ENCODE data around the gene ZNF236. TPM values are rescaled to one million over a fixed set of nuclear protein-coding genes. Genes with fewer than 3 reads are reported as not detected.

Gene ZNF236
- total and polyA plus RNA-seq, 2 donors (not counting 3 experiments of a cell fraction or from before 2014, with no cell fraction given), result 4.5 to 14.7 TPM

- dilution Hi-C loops (cut with MboI; ENCODE audit: extremely low pct_ligation_motif_present, low sequenced_read_pairs), result no loop called here
- no peak for FAIRE-seq
- BruUV-seq (replicated peaks), result no TSS peak
- no peaks in the 10 kb centered on the region for H4K20me1 ChIP-seq (replicated peaks; ENCODE audit: control insufficient read depth, extremely low read depth, insufficient read depth, low read length)
- no peak overlapping the region for H2AFZ ChIP-seq (ENCODE audit: low read depth, low read length)
- intact Hi-C loops (cut with micrococcal nuclease), result no loop called here
- H3K4me1 ChIP-seq (ENCODE audit: control insufficient read depth, extremely low read depth, insufficient read depth, low read length), result no peaks in the 10 kb centered on the region
- POLR2A ChIA-PET, result no interaction called here
- peaks cover 2 to 6% of the 10 kb centered on the region in 2 experiments for H3K36me3 ChIP-seq (ENCODE audit: control insufficient read depth in 2 of 2, extremely low read depth in 1 of 2, insufficient read depth in 2 of 2, low read length in 2 of 2)
- no peaks in the 10 kb centered on the region for H3K27me3 ChIP-seq (ENCODE audit: control insufficient read depth in 2 of 2, insufficient read depth in 2 of 2, low read length in 2 of 2)
- no peak overlapping the region for H3K27ac ChIP-seq (ENCODE audit: insufficient read depth, low read depth, low read length)
- no peak overlapping the region for H3K4me3 ChIP-seq (replicated peaks in 1 of 3; ENCODE audit: insufficient read depth in 1 of 3, low read depth in 1 of 3, low read length in 3 of 3)
- no peak for DNase-seq (ENCODE audit: low read depth, low spot score)
- H3K79me2 ChIP-seq (ENCODE audit: control insufficient read depth, insufficient read depth, low read length), result no peaks in the 10 kb centered on the region
- no peak overlapping the region for H3K4me2 ChIP-seq (ENCODE audit: insufficient read depth, low read length)
- no peaks in the 10 kb centered on the region for H3K9me3 ChIP-seq (replicated peaks; ENCODE audit: control insufficient read depth, insufficient read depth, low read length)
- H3K9me1 ChIP-seq (replicated peaks; ENCODE audit: control insufficient read depth, extremely low read depth, insufficient read depth, low read length), result no peaks in the 10 kb centered on the region
- H3K9ac ChIP-seq (replicated peaks; ENCODE audit: extremely low read depth, insufficient read depth, low read length), result no peak overlapping the region
- CTCF ChIA-PET, result no interaction called here
- TF ChIP-seq EZH2 (IDR thresholded peaks at IDR 0.05; ENCODE audit: borderline replicate concordance, low read depth, low read length, severe bottlenecking), result no peak
- TF ChIP-seq MYC (IDR thresholded peaks at IDR 0.05; ENCODE audit: low read depth, low read length), result no peak
- no peak for TF ChIP-seq JUN (IDR thresholded peaks at IDR 0.05; ENCODE audit: borderline replicate concordance, insufficient read depth, insufficient read length, low read depth)
- TF ChIP-seq POLR2A (IDR thresholded peaks at IDR 0.05; ENCODE audit: low read depth, low read length), result no peak
- no peak for TF ChIP-seq FOS (IDR thresholded peaks at IDR 0.05; ENCODE audit: borderline replicate concordance, insufficient read depth, low read length)
- no peak for TF ChIP-seq GATA2 (IDR thresholded peaks at IDR 0.05; ENCODE audit: insufficient read depth, insufficient read length, low read depth, low read length)
- TF ChIP-seq POLR2AphosphoS5 (IDR thresholded peaks at IDR 0.05; ENCODE audit: insufficient read depth, low read depth, low read length), result no peak
These were observed 44.3 kb downstream of the ZNF236 start for GRCh38 chr18:76866666-76867065.

DNA sequence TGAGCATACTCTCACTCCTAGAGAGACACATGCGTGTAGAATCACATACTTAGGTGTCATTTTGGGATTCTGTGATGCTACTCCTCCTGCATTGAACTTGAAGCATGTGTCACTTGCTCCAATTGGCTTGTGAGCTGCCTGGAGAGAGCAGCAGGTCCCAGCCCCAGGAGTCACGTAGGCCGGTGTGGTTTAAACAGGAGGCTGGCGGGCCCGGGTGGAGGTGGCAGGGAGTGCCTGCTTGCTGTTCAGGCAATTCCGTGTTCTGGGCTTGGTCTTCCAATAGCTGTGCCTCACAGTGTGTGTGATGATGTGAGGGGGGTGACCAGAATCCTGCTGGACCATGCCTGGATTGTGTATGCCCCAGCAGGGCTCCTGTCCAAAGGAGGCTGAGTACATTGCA lies 51.0 kb downstream of the ZNF236 start:
- intact Hi-C loops (cut with micrococcal nuclease), result no loop called here
- no peaks in the 10 kb centered on the region for H3K27me3 ChIP-seq (ENCODE audit: control insufficient read depth in 2 of 2, insufficient read depth in 2 of 2, low read length in 2 of 2)

More for the DNA sequence above, 51.0 kb downstream of the ZNF236 start:
- H3K4me1 ChIP-seq (ENCODE audit: control insufficient read depth, extremely low read depth, insufficient read depth, low read length), result no peaks in the 10 kb centered on the region
- no TSS peak for BruUV-seq (replicated peaks)
- H3K4me3 ChIP-seq (replicated peaks in 1 of 3; ENCODE audit: insufficient read depth in 1 of 3, low read depth in 1 of 3, low read length in 3 of 3), result no peak overlapping the region
- no peaks in the 10 kb centered on the region for H4K20me1 ChIP-seq (replicated peaks; ENCODE audit: control insufficient read depth, extremely low read depth, insufficient read depth, low read length)
- DNase-seq (ENCODE audit: low read depth, low spot score) (no peak), FAIRE-seq (no peak)
- dilution Hi-C loops (cut with MboI; ENCODE audit: extremely low pct_ligation_motif_present, low sequenced_read_pairs), result no loop called here
- H3K79me2 ChIP-seq (ENCODE audit: control insufficient read depth, insufficient read depth, low read length), result no peaks in the 10 kb centered on the region
- H2AFZ ChIP-seq (ENCODE audit: low read depth, low read length), result no peak overlapping the region
- peaks cover 5 to 9% of the 10 kb centered on the region in 2 experiments for H3K36me3 ChIP-seq (ENCODE audit: control insufficient read depth in 2 of 2, extremely low read depth in 1 of 2, insufficient read depth in 2 of 2, low read length in 2 of 2)
- H3K9ac ChIP-seq (replicated peaks; ENCODE audit: extremely low read depth, insufficient read depth, low read length), result no peak overlapping the region
- no peak overlapping the region for H3K27ac ChIP-seq (ENCODE audit: insufficient read depth, low read depth, low read length)
- ChIA-PET POLR2A (no interaction called here), CTCF (interaction anchor here (1.1 to 1.9 kb wide), 2 partner anchors 70 to 109 kb away, joined by 3 to 6 read pairs; no protein-coding TSS in a partner anchor)
- no peaks in the 10 kb centered on the region for H3K9me1 ChIP-seq (replicated peaks; ENCODE audit: control insufficient read depth, extremely low read depth, insufficient read depth, low read length)
- H3K9me3 ChIP-seq (replicated peaks; ENCODE audit: control insufficient read depth, insufficient read depth, low read length), result no peaks in the 10 kb centered on the region
- TF ChIP-seq CTCF (IDR thresholded peaks at IDR 0.05; ENCODE audit: extremely low read depth in 1 of 2, insufficient read depth in 1 of 2, low read depth in 1 of 2, low read length in 2 of 2), result no peak
- TF ChIP-seq POLR2A (IDR thresholded peaks at IDR 0.05; ENCODE audit: low read depth, low read length), result no peak
- no peak for TF ChIP-seq GATA2 (IDR thresholded peaks at IDR 0.05; ENCODE audit: insufficient read depth, insufficient read length, low read depth, low read length)
- TF ChIP-seq, protein P1, sequence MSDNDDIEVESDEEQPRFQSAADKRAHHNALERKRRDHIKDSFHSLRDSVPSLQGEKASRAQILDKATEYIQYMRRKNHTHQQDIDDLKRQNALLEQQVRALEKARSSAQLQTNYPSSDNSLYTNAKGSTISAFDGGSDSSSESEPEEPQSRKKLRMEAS (IDR thresholded peaks at IDR 0.05; ENCODE audit: insufficient read depth, insufficient read length), result no peak
- no peak for TF ChIP-seq EZH2 (IDR thresholded peaks at IDR 0.05; ENCODE audit: borderline replicate concordance, low read depth, low read length, severe bottlenecking)
- TF ChIP-seq FOS (IDR thresholded peaks at IDR 0.05; ENCODE audit: borderline replicate concordance, insufficient read depth, low read length), result no peak
- TF ChIP-seq JUN (IDR thresholded peaks at IDR 0.05; ENCODE audit: borderline replicate concordance, insufficient read depth, insufficient read length, low read depth), result no peak
- TF ChIP-seq POLR2AphosphoS5 (IDR thresholded peaks at IDR 0.05; ENCODE audit: insufficient read depth, low read depth, low read length), result no peak
- TF ChIP-seq MYC (IDR thresholded peaks at IDR 0.05; ENCODE audit: low read depth, low read length), result no peak
- H3K4me2 ChIP-seq (ENCODE audit: insufficient read depth, low read length), result no peak overlapping the region

All from endothelial cell of umbilical vein (primary cell).